H1 (cell line): ENCODE results near the gene PACSIN1.

Source experiments
- EP300 ChIP-seq, 2 experiments: IDR thresholded peaks; 1 replicate in 1 of 2; 2 replicates in 1 of 2; pipeline ENCODE4 v1.6.1; 2011 to 2012; ENCODE audit warnings: low read depth in 2 of 2, low read length in 2 of 2, mild to moderate bottlenecking in 2 of 2, borderline replicate concordance in 1 of 2, inconsistent platforms in 1 of 2, moderate library complexity in 1 of 2
- RNF2 ChIP-seq: fragments of 200-900, 300-1000 bp; sonication (generic); IDR thresholded peaks from 2 replicates; pipeline ENCODE4 v1.7.1; 2016; ENCODE audit warnings: borderline replicate concordance, low read depth, mild to moderate bottlenecking, antibody characterized with exemption, low read length; ENCODE audit not compliant: poor library complexity, severe bottlenecking; ENCODE audit errors: missing control alignments

GRCh38 chr6:34469499-34469898 is 3.6 kb downstream of the PACSIN1 start:
- no peak for TF ChIP-seq EP300 (IDR thresholded peaks at IDR 0.05; ENCODE audit: borderline replicate concordance in 1 of 2, low read depth in 2 of 2, low read length in 2 of 2)
- no peak for TF ChIP-seq RNF2
